ENCODE results near the gene THRSP. TPM values are rescaled to one million over a fixed set of nuclear protein-coding genes. Genes with fewer than 3 reads are reported as not detected.
"Not testable (repeated sequence)": the region's sequence is repeated elsewhere in the genome, so short reads cannot be mapped to it uniquely, and the experiment has no call there.

The THRSP gene
- not detected in 2 replicates for total RNA-seq

- intact Hi-C loops (cut with micrococcal nuclease): no loop called here
These were observed at the start of gene THRSP for GRCh38 chr11:78063440-78064181. THRSP (plus strand) TSS chr11:78063861; CDS start chr11:78063882, 21 bp downstream.

GRCh38 chr11:78014937-78015520, 48.6 kb upstream of the THRSP start:
- intact Hi-C loops (cut with micrococcal nuclease): not testable (repeated sequence)

- intact Hi-C loops (cut with micrococcal nuclease): no loop called here
These were observed 47.8 kb upstream of the THRSP start for GRCh38 chr11:78015878-78016277.

- intact Hi-C loops (cut with micrococcal nuclease): no loop called here
These were observed 43.9 kb upstream of the THRSP start for GRCh38 chr11:78019808-78020207.

- intact Hi-C loops (cut with micrococcal nuclease): no loop called here
These were observed 43.4 kb upstream of the THRSP start for GRCh38 chr11:78020246-78020645.

- intact Hi-C loops (cut with micrococcal nuclease): no loop called here
These were observed 42.0 kb upstream of the THRSP start for GRCh38 chr11:78021611-78022010.

- intact Hi-C loops (cut with micrococcal nuclease): no loop called here
These were observed 41.0 kb upstream of the THRSP start, which contains the start of gene KCTD14 for GRCh38 chr11:78022397-78023396. KCTD14 (minus strand) TSS chr11:78023276; CDS start chr11:78023249, 27 bp downstream.

GRCh38 chr11:78023426-78023825, 40.2 kb upstream of the THRSP start:
- intact Hi-C loops (cut with micrococcal nuclease): no loop called here

- intact Hi-C loops (cut with micrococcal nuclease): no loop called here
These were observed 38.3 kb upstream of the THRSP start for GRCh38 chr11:78025378-78025777.

- intact Hi-C loops (cut with micrococcal nuclease): no loop called here
These were observed 35.9 kb upstream of the THRSP start for GRCh38 chr11:78027759-78028158.

GRCh38 chr11:78028423-78028822, 35.2 kb upstream of the THRSP start:
- intact Hi-C loops (cut with micrococcal nuclease): not testable (repeated sequence)

GRCh38 chr11:78030429-78031325, 33.0 kb upstream of the THRSP start:
- intact Hi-C loops (cut with micrococcal nuclease): no loop called here

- intact Hi-C loops (cut with micrococcal nuclease): no loop called here
These were observed 32.0 kb upstream of the THRSP start for GRCh38 chr11:78031629-78032028.

- intact Hi-C loops (cut with micrococcal nuclease): no loop called here
These were observed 31.6 kb upstream of the THRSP start for GRCh38 chr11:78032090-78032489.

GRCh38 chr11:78033040-78033439, 30.6 kb upstream of the THRSP start:
- intact Hi-C loops (cut with micrococcal nuclease): no loop called here

GRCh38 chr11:78034623-78035022, 29.0 kb upstream of the THRSP start:
- intact Hi-C loops (cut with micrococcal nuclease): no loop called here

GRCh38 chr11:78036313-78036712, 27.3 kb upstream of the THRSP start:
- intact Hi-C loops (cut with micrococcal nuclease): no loop called here

GRCh38 chr11:78037056-78037455, 26.6 kb upstream of the THRSP start:
- intact Hi-C loops (cut with micrococcal nuclease): no loop called here

GRCh38 chr11:78037825-78038620, 25.6 kb upstream of the THRSP start:
- intact Hi-C loops (cut with micrococcal nuclease): no loop called here
